GM23338 (cell line): ENCODE measurements around the gene DCLK1.

Experiments
- EZH2 ChIP-seq: fragments of 200-600 bp; sonication (generic); IDR thresholded peaks from one replicate; pipeline ENCODE4 v1.8.0; 2017; ENCODE audit warnings: antibody characterized with exemption, mild to moderate bottlenecking, low read depth; ENCODE audit not compliant: unreplicated experiment
- TF ChIP-seq, protein P1 (sequence below), 2 experiments: fragments of 200-600 bp in 1 of 2; sonication (generic) in 1 of 2; conservative IDR thresholded peaks; 2 replicates each; pipeline versions ENCODE4 v1.5.1 to v1.6.1; 2016 to 2017; ENCODE audit warnings: antibody characterized with exemption in 2 of 2, low read depth in 2 of 2, mild to moderate bottlenecking in 2 of 2, moderate library complexity in 1 of 2

DNA sequence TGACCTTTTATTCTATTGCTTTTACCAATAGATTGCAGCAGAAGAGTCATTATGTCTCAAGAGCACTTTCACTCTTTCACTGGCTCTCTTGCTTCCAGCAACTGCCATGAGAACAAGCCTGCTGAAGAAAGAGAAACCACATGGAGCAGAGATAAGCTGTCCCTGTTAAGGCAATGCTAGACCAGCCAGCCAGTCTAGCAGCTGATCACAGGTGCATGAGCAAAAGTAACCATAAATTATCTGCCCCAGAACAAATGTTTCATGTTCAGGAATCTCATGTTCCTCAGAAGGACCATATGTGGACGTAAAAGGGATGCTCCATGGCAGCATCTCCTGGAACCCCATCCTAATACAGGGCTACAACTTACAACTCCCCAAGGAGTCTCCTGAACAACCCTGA lies 20.4 kb upstream of the DCLK1 start:
- TF ChIP-seq, protein P1, sequence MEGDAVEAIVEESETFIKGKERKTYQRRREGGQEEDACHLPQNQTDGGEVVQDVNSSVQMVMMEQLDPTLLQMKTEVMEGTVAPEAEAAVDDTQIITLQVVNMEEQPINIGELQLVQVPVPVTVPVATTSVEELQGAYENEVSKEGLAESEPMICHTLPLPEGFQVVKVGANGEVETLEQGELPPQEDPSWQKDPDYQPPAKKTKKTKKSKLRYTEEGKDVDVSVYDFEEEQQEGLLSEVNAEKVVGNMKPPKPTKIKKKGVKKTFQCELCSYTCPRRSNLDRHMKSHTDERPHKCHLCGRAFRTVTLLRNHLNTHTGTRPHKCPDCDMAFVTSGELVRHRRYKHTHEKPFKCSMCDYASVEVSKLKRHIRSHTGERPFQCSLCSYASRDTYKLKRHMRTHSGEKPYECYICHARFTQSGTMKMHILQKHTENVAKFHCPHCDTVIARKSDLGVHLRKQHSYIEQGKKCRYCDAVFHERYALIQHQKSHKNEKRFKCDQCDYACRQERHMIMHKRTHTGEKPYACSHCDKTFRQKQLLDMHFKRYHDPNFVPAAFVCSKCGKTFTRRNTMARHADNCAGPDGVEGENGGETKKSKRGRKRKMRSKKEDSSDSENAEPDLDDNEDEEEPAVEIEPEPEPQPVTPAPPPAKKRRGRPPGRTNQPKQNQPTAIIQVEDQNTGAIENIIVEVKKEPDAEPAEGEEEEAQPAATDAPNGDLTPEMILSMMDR (conservative IDR thresholded peaks at IDR 0.05; ENCODE audit: low read depth in 2 of 2), result no peak
- TF ChIP-seq EZH2, result no peak
